ENCODE data around the gene DBT.

DNA sequence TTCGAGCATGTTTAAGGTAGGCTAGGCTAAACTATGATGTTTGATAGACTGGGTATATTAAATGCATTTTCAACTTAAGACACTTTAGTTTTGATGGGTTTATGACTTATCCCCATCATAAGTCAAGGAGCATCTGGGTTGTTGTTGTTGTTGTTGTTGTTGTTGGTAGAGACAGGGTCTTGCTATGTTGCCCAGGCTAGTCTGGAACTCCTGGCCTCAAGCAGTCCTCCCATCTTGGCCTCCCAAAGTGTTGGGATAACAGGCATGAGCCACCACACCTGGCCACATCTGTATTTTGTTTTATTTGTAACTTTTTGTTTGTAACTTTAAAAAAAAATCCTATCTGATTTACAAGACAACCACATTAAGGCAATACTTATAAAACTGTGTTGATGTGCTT is 17.5 kb downstream of the DBT start:
- TF ChIP-seq POLR2AphosphoS5 (IDR thresholded peaks at IDR 0.05; ENCODE audit: borderline replicate concordance, low read depth, low read length) (no peak), EZH2 (IDR thresholded peaks at IDR 0.05) (no peak)
